Memory B cell (primary cell): Measurements from ENCODE around the gene FAM78A.
"Not testable (repeated sequence)": the region's sequence is repeated elsewhere in the genome, so short reads cannot be mapped to it uniquely, and the experiment has no call there.

Experiments
- ATAC-seq: fragments of 150-1000 bp; cut with Tn5 transposase; 2 replicates; pipeline ENCODE4 v1.10.0; 2021; ENCODE audit warnings: low read depth, mild to moderate bottlenecking, moderate library complexity
- DNase-seq, 2 donors: peaks; one replicate each; pipeline ENCODE4 v3.0.0; 2022; ENCODE audit warnings: low spot score in 2 of 2
- H3K27ac Mint-ChIP-seq: one replicate; pipeline ENCODE4 v1.8.0; 2022; ENCODE audit warnings: mild to moderate bottlenecking, moderate library complexity, mixed read lengths
- H3K27me3 Mint-ChIP-seq: one replicate; pipeline ENCODE4 v1.8.0; 2022; ENCODE audit warnings: mixed read lengths
- H3K36me3 Mint-ChIP-seq: one replicate; pipeline ENCODE4 v1.8.0; 2022; ENCODE audit warnings: mild to moderate bottlenecking, mixed read lengths
- H3K4me1 Mint-ChIP-seq: one replicate; pipeline ENCODE4 v1.8.0; 2022; ENCODE audit warnings: mixed read lengths
- H3K4me3 Mint-ChIP-seq: one replicate; pipeline ENCODE4 v1.8.0; 2022; ENCODE audit warnings: mild to moderate bottlenecking, moderate library complexity, mixed read lengths
- H3K9me3 Mint-ChIP-seq: one replicate; pipeline ENCODE4 v1.8.0; 2022; ENCODE audit warnings: mixed read lengths

The FAM78A gene

GRCh38 chr9:131214876-131215275 lies 61.4 kb downstream of the FAM78A start:
- H3K9me3 Mint-ChIP-seq = peaks cover 12% of the 10 kb centered on the region
- ATAC-seq (no peak), DNase-seq (no peak)
- no peaks in the 10 kb centered on the region for H3K4me1 Mint-ChIP-seq
- no peaks in the 10 kb centered on the region for H3K27me3 Mint-ChIP-seq
- H3K36me3 Mint-ChIP-seq = peaks cover 35% of the 10 kb centered on the region
- H3K4me3 Mint-ChIP-seq = no peak overlapping the region
- no peak overlapping the region for H3K27ac Mint-ChIP-seq

- H3K36me3 Mint-ChIP-seq = peaks cover 38% of the 10 kb centered on the region
- H3K4me3 Mint-ChIP-seq = no peak overlapping the region
- no peak overlapping the region for H3K27ac Mint-ChIP-seq
Measured at GRCh38 chr9:131214286-131214856, 61.9 kb downstream of the FAM78A start.

GRCh38 chr9:131211920-131212319 lies 64.4 kb downstream of the FAM78A start:
- H3K9me3 Mint-ChIP-seq = peaks cover 12% of the 10 kb centered on the region
- H3K36me3 Mint-ChIP-seq = peaks cover 43% of the 10 kb centered on the region
- ATAC-seq = not testable (repeated sequence)

More at GRCh38 chr9:131214286-131214856, 61.9 kb downstream of the FAM78A start:
- Mint-ChIP-seq H3K9me3 (peaks cover 12% of the 10 kb centered on the region), H3K27me3 (no peaks in the 10 kb centered on the region), H3K4me1 (no peaks in the 10 kb centered on the region)
- DNase-seq (no peak), ATAC-seq (no peak)

More at GRCh38 chr9:131211920-131212319, 64.4 kb downstream of the FAM78A start:
- not testable (repeated sequence) for H3K4me1 Mint-ChIP-seq, DNase-seq, H3K4me3 Mint-ChIP-seq, H3K27ac Mint-ChIP-seq, H3K27me3 Mint-ChIP-seq
